HepG2 (cell line): ENCODE results near the gene SULT6B1. TPM values are rescaled to one million over a fixed set of nuclear protein-coding genes. Genes with fewer than 3 reads are reported as not detected.
A peak's percentile ranks its signal among the peaks of the same experiment; 100 is the strongest.

ENCODE experiments used
- ELF3 ChIP-seq: IDR thresholded peaks from 2 replicates; pipeline ENCODE4 v1.6.1; 2016; ENCODE audit warnings: missing genetic modification reagents, missing compliant biosample characterization
- GATA4 ChIP-seq: sonication (generic); IDR thresholded peaks from 2 replicates; pipeline ENCODE4 v1.6.1; 2016; ENCODE audit warnings: antibody characterized with exemption, low read depth, borderline replicate concordance
- KLF6 ChIP-seq: IDR thresholded peaks from 2 replicates; pipeline ENCODE4 v1.8.0; 2016; ENCODE audit warnings: missing biosample characterization, missing genetic modification reagents
- MLLT10 ChIP-seq: sonication (generic); formaldehyde crosslinking; IDR thresholded peaks from 2 replicates; pipeline ENCODE4 v1.4.0; 2020; ENCODE audit warnings: missing genetic modification reagents
- NFKBIZ ChIP-seq: IDR thresholded peaks from 2 replicates; pipeline ENCODE4 v1.6.1; 2018; ENCODE audit warnings: missing genetic modification reagents, missing compliant biosample characterization
- POGZ ChIP-seq: sonication (generic); formaldehyde crosslinking; IDR thresholded peaks from 2 replicates; pipeline ENCODE4 v1.4.0; 2020; ENCODE audit warnings: mild to moderate bottlenecking, missing genetic modification reagents
- ZNF207 ChIP-seq: fragments of 450-650 bp; IDR thresholded peaks from 2 replicates; pipeline ENCODE4 v1.6.1; 2016; ENCODE audit warnings: antibody characterized with exemption, borderline replicate concordance
- ZNF781 ChIP-seq: sonication (generic); formaldehyde crosslinking; IDR thresholded peaks from 2 replicates; pipeline ENCODE4 v1.5.1; 2020; ENCODE audit warnings: borderline replicate concordance, mild to moderate bottlenecking, missing genetic modification reagents; ENCODE audit errors: not compliant biosample characterization
- ZSCAN29 ChIP-seq: sonication (generic); formaldehyde crosslinking; conservative IDR thresholded peaks from 2 replicates; pipeline ENCODE4 v1.4.0; 2020; ENCODE audit warnings: mild to moderate bottlenecking, missing genetic modification reagents
- polyA plus RNA-seq, 8 experiments: library from polyadenylated mRNA; depleted of rRNA in 3 of 8; stranded (reverse) in 7 of 8; unstranded in 1 of 8; fragments of >200 nt; fragmentation: Illumina TruSeq in 4 of 8; extraction: Trizol in 4 of 8; gene quantifications; 2 replicates each; pipeline versions ENCODE4 v1.2.1 to v1.2.3, GENCODE V29; 2011 to 2016; ENCODE audit warnings: low read depth in 4 of 8, missing spikeins in 1 of 8, mixed read lengths in 1 of 8; ENCODE audit not compliant: insufficient read depth in 1 of 8
- total RNA-seq, 5 experiments: library from RNA; depleted of rRNA; stranded (reverse); fragments of >200 nt; fragmentation: Illumina TruSeq; extraction: Trizol; gene quantifications; 2 replicates each; pipeline ENCODE4 v1.2.3, GENCODE V29; 2016; ENCODE audit warnings: low read depth in 1 of 5
- TF ChIP-seq, protein P1 (sequence below): sonication (generic); formaldehyde crosslinking; conservative IDR thresholded peaks from 2 replicates; pipeline ENCODE4 v1.8.1; 2023; ENCODE audit warnings: missing genetic modification reagents
- TF ChIP-seq, protein P2 (sequence below): sonication (generic); formaldehyde crosslinking; IDR thresholded peaks from 2 replicates; pipeline ENCODE4 v1.8.1; 2022; ENCODE audit warnings: low read depth, mild to moderate bottlenecking, missing genetic modification reagents
- TF ChIP-seq, protein P3 (sequence below): sonication (generic); formaldehyde crosslinking; conservative IDR thresholded peaks from 2 replicates; pipeline ENCODE4 v1.4.0; 2020; ENCODE audit warnings: mild to moderate bottlenecking, missing genetic modification reagents, moderate library complexity
- TF ChIP-seq, protein P4 (sequence below), 2 experiments: sonication (generic) in 1 of 2; formaldehyde crosslinking in 1 of 2; IDR thresholded peaks; 2 replicates each; pipeline versions ENCODE4 v1.6.1 to v1.9.0; 2014 to 2022; ENCODE audit warnings: antibody characterized with exemption in 1 of 2, borderline replicate concordance in 1 of 2, inconsistent platforms in 1 of 2, low read depth in 1 of 2, missing genetic modification reagents in 1 of 2

The SULT6B1 gene
- total and polyA plus RNA-seq, 2 of the 13 experiments (the other 11 are each of a cell fraction or from before 2014, with no cell fraction given), result not detected

DNA sequence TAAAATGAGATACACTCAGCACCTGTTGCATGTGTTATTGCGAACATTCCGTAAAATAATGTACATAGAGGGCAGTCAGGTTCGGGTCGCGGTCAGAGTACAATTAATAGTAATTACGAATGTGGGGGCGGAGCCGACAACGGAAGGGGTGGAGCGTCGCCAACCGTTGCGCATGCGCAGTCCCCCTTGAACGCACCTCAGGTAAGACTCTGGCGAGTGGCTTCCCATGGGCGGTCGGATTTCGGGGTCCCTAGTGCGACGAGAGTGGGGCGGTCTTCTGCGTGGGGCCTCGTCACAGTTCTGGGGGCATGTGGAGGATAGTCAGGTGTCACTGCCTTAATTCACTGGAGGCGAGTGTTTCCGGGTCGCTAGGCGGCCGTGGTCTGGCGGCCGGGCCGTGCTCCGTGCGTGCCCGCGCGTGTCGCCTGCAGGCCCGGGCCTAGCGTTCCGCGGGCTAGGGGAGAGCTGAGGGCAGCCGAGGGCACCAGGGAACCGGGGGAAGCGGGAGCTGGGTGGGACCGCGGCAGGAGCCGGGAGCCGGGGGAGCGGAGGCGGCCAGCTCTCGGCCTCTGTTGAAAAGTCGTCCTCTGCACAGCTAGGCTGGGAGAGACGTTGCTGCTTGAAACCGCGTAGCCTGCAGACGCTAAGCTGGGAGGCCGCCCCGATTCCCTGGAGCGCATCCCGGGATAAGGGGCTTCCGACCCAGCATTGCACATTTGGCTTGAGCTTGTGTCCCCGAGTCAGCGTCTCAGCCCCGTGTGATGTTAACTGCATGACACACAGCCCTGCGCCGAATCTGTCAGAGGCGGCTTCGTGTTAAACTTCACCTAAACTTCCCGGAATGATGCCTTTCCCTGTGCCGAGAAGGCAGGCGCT lies 8.1 kb upstream of the SULT6B1 start, which contains the start of gene CEBPZOS (continued):
- TF ChIP-seq ELF3 (peak; percentile 58; the same call in 1 of the 2 replicates), ZNF207 (no peak), ZNF781 (peak; percentile 93), GATA4 (peak; percentile 68; the same call in 1 of the 2 replicates), KLF6 (CRISPR knock-in tag) (peak; percentile 63; the same call in 1 of the 2 replicates), NFKBIZ (CRISPR knock-in tag) (peak; percentile 48; the same call in 1 of the 2 replicates), MLLT10 (CRISPR knock-in tag) (no peak), ZSCAN29 (CRISPR knock-in tag) (peak; percentile 53), POGZ (peak; percentile 92)
- TF ChIP-seq, protein P1, sequence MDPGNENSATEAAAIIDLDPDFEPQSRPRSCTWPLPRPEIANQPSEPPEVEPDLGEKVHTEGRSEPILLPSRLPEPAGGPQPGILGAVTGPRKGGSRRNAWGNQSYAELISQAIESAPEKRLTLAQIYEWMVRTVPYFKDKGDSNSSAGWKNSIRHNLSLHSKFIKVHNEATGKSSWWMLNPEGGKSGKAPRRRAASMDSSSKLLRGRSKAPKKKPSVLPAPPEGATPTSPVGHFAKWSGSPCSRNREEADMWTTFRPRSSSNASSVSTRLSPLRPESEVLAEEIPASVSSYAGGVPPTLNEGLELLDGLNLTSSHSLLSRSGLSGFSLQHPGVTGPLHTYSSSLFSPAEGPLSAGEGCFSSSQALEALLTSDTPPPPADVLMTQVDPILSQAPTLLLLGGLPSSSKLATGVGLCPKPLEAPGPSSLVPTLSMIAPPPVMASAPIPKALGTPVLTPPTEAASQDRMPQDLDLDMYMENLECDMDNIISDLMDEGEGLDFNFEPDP (CRISPR knock-in tag), result no peak
- TF ChIP-seq, protein P2, sequence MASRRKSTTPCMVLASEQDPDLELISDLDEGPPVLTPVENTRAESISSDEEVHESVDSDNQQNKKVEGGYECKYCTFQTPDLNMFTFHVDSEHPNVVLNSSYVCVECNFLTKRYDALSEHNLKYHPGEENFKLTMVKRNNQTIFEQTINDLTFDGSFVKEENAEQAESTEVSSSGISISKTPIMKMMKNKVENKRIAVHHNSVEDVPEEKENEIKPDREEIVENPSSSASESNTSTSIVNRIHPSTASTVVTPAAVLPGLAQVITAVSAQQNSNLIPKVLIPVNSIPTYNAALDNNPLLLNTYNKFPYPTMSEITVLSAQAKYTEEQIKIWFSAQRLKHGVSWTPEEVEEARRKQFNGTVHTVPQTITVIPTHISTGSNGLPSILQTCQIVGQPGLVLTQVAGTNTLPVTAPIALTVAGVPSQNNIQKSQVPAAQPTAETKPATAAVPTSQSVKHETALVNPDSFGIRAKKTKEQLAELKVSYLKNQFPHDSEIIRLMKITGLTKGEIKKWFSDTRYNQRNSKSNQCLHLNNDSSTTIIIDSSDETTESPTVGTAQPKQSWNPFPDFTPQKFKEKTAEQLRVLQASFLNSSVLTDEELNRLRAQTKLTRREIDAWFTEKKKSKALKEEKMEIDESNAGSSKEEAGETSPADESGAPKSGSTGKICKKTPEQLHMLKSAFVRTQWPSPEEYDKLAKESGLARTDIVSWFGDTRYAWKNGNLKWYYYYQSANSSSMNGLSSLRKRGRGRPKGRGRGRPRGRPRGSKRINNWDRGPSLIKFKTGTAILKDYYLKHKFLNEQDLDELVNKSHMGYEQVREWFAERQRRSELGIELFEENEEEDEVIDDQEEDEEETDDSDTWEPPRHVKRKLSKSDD (CRISPR knock-in tag), result peak; percentile 88
- TF ChIP-seq, protein P3, sequence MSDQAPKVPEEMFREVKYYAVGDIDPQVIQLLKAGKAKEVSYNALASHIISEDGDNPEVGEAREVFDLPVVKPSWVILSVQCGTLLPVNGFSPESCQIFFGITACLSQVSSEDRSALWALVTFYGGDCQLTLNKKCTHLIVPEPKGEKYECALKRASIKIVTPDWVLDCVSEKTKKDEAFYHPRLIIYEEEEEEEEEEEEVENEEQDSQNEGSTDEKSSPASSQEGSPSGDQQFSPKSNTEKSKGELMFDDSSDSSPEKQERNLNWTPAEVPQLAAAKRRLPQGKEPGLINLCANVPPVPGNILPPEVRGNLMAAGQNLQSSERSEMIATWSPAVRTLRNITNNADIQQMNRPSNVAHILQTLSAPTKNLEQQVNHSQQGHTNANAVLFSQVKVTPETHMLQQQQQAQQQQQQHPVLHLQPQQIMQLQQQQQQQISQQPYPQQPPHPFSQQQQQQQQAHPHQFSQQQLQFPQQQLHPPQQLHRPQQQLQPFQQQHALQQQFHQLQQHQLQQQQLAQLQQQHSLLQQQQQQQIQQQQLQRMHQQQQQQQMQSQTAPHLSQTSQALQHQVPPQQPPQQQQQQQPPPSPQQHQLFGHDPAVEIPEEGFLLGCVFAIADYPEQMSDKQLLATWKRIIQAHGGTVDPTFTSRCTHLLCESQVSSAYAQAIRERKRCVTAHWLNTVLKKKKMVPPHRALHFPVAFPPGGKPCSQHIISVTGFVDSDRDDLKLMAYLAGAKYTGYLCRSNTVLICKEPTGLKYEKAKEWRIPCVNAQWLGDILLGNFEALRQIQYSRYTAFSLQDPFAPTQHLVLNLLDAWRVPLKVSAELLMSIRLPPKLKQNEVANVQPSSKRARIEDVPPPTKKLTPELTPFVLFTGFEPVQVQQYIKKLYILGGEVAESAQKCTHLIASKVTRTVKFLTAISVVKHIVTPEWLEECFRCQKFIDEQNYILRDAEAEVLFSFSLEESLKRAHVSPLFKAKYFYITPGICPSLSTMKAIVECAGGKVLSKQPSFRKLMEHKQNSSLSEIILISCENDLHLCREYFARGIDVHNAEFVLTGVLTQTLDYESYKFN (CRISPR knock-in tag), result peak; percentile 56
- TF ChIP-seq, protein P4, sequence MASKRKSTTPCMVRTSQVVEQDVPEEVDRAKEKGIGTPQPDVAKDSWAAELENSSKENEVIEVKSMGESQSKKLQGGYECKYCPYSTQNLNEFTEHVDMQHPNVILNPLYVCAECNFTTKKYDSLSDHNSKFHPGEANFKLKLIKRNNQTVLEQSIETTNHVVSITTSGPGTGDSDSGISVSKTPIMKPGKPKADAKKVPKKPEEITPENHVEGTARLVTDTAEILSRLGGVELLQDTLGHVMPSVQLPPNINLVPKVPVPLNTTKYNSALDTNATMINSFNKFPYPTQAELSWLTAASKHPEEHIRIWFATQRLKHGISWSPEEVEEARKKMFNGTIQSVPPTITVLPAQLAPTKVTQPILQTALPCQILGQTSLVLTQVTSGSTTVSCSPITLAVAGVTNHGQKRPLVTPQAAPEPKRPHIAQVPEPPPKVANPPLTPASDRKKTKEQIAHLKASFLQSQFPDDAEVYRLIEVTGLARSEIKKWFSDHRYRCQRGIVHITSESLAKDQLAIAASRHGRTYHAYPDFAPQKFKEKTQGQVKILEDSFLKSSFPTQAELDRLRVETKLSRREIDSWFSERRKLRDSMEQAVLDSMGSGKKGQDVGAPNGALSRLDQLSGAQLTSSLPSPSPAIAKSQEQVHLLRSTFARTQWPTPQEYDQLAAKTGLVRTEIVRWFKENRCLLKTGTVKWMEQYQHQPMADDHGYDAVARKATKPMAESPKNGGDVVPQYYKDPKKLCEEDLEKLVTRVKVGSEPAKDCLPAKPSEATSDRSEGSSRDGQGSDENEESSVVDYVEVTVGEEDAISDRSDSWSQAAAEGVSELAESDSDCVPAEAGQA (IDR thresholded peaks at IDR 0.05; ENCODE audit: low read depth), result peak; percentile 75; the same call in 1 of the 2 replicates
- TF ChIP-seq, protein P4 (CRISPR knock-in tag; IDR thresholded peaks at IDR 0.05; ENCODE audit: borderline replicate concordance), result peak; percentile 89; the same call in 1 of the 2 replicates
